Lower lobe of right lung (tissue), 2 donors: ENCODE data around the gene ROBO1. TPM values are rescaled to one million over a fixed set of nuclear protein-coding genes. Genes with fewer than 3 reads are reported as not detected.

Source experiments
- ATAC-seq, 2 donors: fragments of 200-7000 bp; cut with Tn5 transposase; one replicate each; pipeline ENCODE4 v1.9.1; 2020 to 2022; ENCODE audit warnings: mild to moderate bottlenecking in 2 of 2, moderate library complexity in 2 of 2
- DNase-seq: peaks from one replicate; pipeline ENCODE4 v3.0.0-alpha.2; 2020
- H3K27ac ChIP-seq: fragments of 200-600 bp; one replicate; pipeline ENCODE4 v1.8.0; 2022
- H3K27me3 ChIP-seq: fragments of 200-600 bp; one replicate; pipeline ENCODE4 v1.8.0; 2022; ENCODE audit warnings: low read depth
- H3K36me3 ChIP-seq: fragments of 200-600 bp; one replicate; pipeline ENCODE4 v1.8.0; 2022; ENCODE audit warnings: mild to moderate bottlenecking
- H3K4me1 ChIP-seq: fragments of 200-600 bp; one replicate; pipeline ENCODE4 v1.8.0; 2022
- H3K4me3 ChIP-seq: fragments of 200-600 bp; one replicate; pipeline ENCODE4 v1.8.0; 2022; ENCODE audit warnings: mild to moderate bottlenecking
- H3K9me3 ChIP-seq: fragments of 200-600 bp; one replicate; pipeline ENCODE4 v1.8.0; 2022
- CTCF ChIP-seq: fragments of 200-600 bp; IDR thresholded peaks from one replicate; pipeline ENCODE4 v1.8.0; 2022; ENCODE audit warnings: antibody characterized with exemption, mild to moderate bottlenecking
- intact Hi-C: fragments of 100-400 bp; cut with DNase I; formaldehyde crosslinking; loops from one replicate; pipeline ENCODE4 v1.11.0; 2022
- total RNA-seq: library from RNA; stranded (reverse); fragmentation: NEBNext Ultra II Directional; extraction: Animal tissue kit (Norgen Biotek cat#: 25700); gene quantifications from one replicate; pipeline ENCODE4 v1.2.1, GENCODE V29; 2021
- donor health status: DM: no; HTN: yes; CAD: no; lungs with severe emphysema.

The ROBO1 gene
- total RNA-seq, 1 donor from 2014 or later, result 14.8 TPM

- H3K27me3 ChIP-seq, result no peaks in the 10 kb centered on the region
- intact Hi-C loops, result no loop called here
- TF ChIP-seq CTCF, result no peak
- H3K4me3 ChIP-seq, result no peak overlapping the region
- no peaks in the 10 kb centered on the region for H3K36me3 ChIP-seq
- no peak overlapping the region for H3K27ac ChIP-seq
- DNase-seq, result no peak
- ATAC-seq, result no peak
- no peaks in the 10 kb centered on the region for H3K9me3 ChIP-seq
- no peaks in the 10 kb centered on the region for H3K4me1 ChIP-seq
These were observed 894.2 kb downstream of the ROBO1 start for GRCh38 chr3:78873641-78874040.

GRCh38 chr3:78872195-78872594 is 895.6 kb downstream of the ROBO1 start:
- H3K9me3 ChIP-seq, result no peaks in the 10 kb centered on the region
- H3K4me1 ChIP-seq, result no peaks in the 10 kb centered on the region
- H3K4me3 ChIP-seq, result no peak overlapping the region
- ATAC-seq, result no peak
- no peak for DNase-seq
- no peak for TF ChIP-seq CTCF
- H3K27me3 ChIP-seq, result no peaks in the 10 kb centered on the region
- H3K36me3 ChIP-seq, result no peaks in the 10 kb centered on the region
- intact Hi-C loops, result no loop called here
- H3K27ac ChIP-seq, result no peak overlapping the region

- Histone ChIP-seq H3K9me3 (no peaks in the 10 kb centered on the region), H3K4me3 (no peak overlapping the region), H3K27me3 (no peaks in the 10 kb centered on the region), H3K36me3 (no peaks in the 10 kb centered on the region), H3K4me1 (no peaks in the 10 kb centered on the region), H3K27ac (no peak overlapping the region)
- intact Hi-C loops, result no loop called here
- DNase-seq (no peak), ATAC-seq (no peak)
- no peak for TF ChIP-seq CTCF
These were observed 896.8 kb downstream of the ROBO1 start for GRCh38 chr3:78871048-78871447.

GRCh38 chr3:78870484-78870883 is 897.3 kb downstream of the ROBO1 start:
- Histone ChIP-seq H3K4me3 (no peak overlapping the region), H3K36me3 (no peaks in the 10 kb centered on the region), H3K9me3 (no peaks in the 10 kb centered on the region), H3K4me1 (no peaks in the 10 kb centered on the region), H3K27ac (no peak overlapping the region), H3K27me3 (no peaks in the 10 kb centered on the region)
- TF ChIP-seq CTCF, result no peak
- ATAC-seq, result no peak
- intact Hi-C loops, result no loop called here
- no peak for DNase-seq

GRCh38 chr3:78868570-78868969 is 899.2 kb downstream of the ROBO1 start:
- no peak for ATAC-seq
- no peaks in the 10 kb centered on the region for H3K9me3 ChIP-seq
- no peaks in the 10 kb centered on the region for H3K27me3 ChIP-seq
- DNase-seq, result no peak
- H3K4me1 ChIP-seq, result no peaks in the 10 kb centered on the region
- H3K4me3 ChIP-seq, result no peak overlapping the region
- TF ChIP-seq CTCF, result no peak
- H3K36me3 ChIP-seq, result no peaks in the 10 kb centered on the region
- H3K27ac ChIP-seq, result no peak overlapping the region
- intact Hi-C loops, result no loop called here
